H7 (cell line): ENCODE data around the gene NAA11. TPM values are rescaled to one million over a fixed set of nuclear protein-coding genes. Genes with fewer than 3 reads are reported as not detected.

ENCODE experiments used
- DNase-seq: peaks from one replicate; pipeline ENCODE4 v3.0.0; 2012
- H3K27me3 ChIP-seq: 2 replicates; pipeline ENCODE4 v1.6.0; 2011; ENCODE audit warnings: mild to moderate bottlenecking, low read length; ENCODE audit not compliant: control insufficient read depth, insufficient read depth
- H3K36me3 ChIP-seq: replicated peaks from 2 replicates; pipeline ENCODE4 v1.5.1; 2011; ENCODE audit warnings: low read length; ENCODE audit not compliant: control insufficient read depth, insufficient read depth
- H3K4me3 ChIP-seq: 2 replicates; pipeline ENCODE4 v1.5.1; 2011; ENCODE audit warnings: low read depth, mild to moderate bottlenecking, control low read depth, low read length, moderate library complexity; ENCODE audit not compliant: insufficient read depth
- total RNA-seq: library from RNA; depleted of rRNA; stranded (reverse); fragments of >200 nt; shearing (Covaris generic); gene quantifications from 2 replicates; pipeline ENCODE4 v1.2.3, GENCODE V29; 2014

NAA11 gene
- total RNA-seq, 1 experiment from 2014 or later, result not detected

GRCh38 chr4:79331126-79331876 lies 5.4 kb upstream of the NAA11 start:
- no peaks in the 10 kb centered on the region for H3K36me3 ChIP-seq
- no peaks in the 10 kb centered on the region for H3K27me3 ChIP-seq
- H3K4me3 ChIP-seq, result no peak overlapping the region
- no peak for DNase-seq

- no peak overlapping the region for H3K4me3 ChIP-seq
- no peaks in the 10 kb centered on the region for H3K27me3 ChIP-seq
- DNase-seq, result no peak
- no peaks in the 10 kb centered on the region for H3K36me3 ChIP-seq
These were observed 4.9 kb upstream of the NAA11 start for GRCh38 chr4:79330720-79331119.

GRCh38 chr4:79325436-79325835 lies 425 bp downstream of the NAA11 start:
- no peak for DNase-seq
- no peaks in the 10 kb centered on the region for H3K27me3 ChIP-seq
- H3K36me3 ChIP-seq, result no peaks in the 10 kb centered on the region
- H3K4me3 ChIP-seq, result no peak overlapping the region

GRCh38 chr4:79319975-79320374 lies 5.9 kb downstream of the NAA11 start:
- Histone ChIP-seq H3K4me3 (no peak overlapping the region), H3K27me3 (no peaks in the 10 kb centered on the region), H3K36me3 (no peaks in the 10 kb centered on the region)
- DNase-seq, result no peak

GRCh38 chr4:79317711-79318110 lies 8.2 kb downstream of the NAA11 start:
- no peak for DNase-seq
- H3K4me3 ChIP-seq, result no peak overlapping the region
- no peaks in the 10 kb centered on the region for H3K27me3 ChIP-seq
- no peaks in the 10 kb centered on the region for H3K36me3 ChIP-seq

- no peak for DNase-seq
- Histone ChIP-seq H3K36me3 (no peaks in the 10 kb centered on the region), H3K4me3 (no peak overlapping the region), H3K27me3 (no peaks in the 10 kb centered on the region)
These were observed 10.0 kb downstream of the NAA11 start for GRCh38 chr4:79315891-79316290.

- no peaks in the 10 kb centered on the region for H3K27me3 ChIP-seq
- no peak overlapping the region for H3K4me3 ChIP-seq
- no peaks in the 10 kb centered on the region for H3K36me3 ChIP-seq
- DNase-seq, result no peak
These were observed 14.6 kb downstream of the NAA11 start for GRCh38 chr4:79311279-79311678.

- H3K27me3 ChIP-seq, result no peaks in the 10 kb centered on the region
- no peak overlapping the region for H3K4me3 ChIP-seq
- H3K36me3 ChIP-seq, result no peaks in the 10 kb centered on the region
- no peak for DNase-seq
These were observed 16.9 kb downstream of the NAA11 start for GRCh38 chr4:79308971-79309370.

GRCh38 chr4:79308137-79308536 lies 17.7 kb downstream of the NAA11 start:
- no peak for DNase-seq
- no peak overlapping the region for H3K4me3 ChIP-seq
- H3K27me3 ChIP-seq, result no peaks in the 10 kb centered on the region

GRCh38 chr4:79306795-79307194 lies 19.1 kb downstream of the NAA11 start:
- Histone ChIP-seq H3K4me3 (no peak overlapping the region), H3K27me3 (no peaks in the 10 kb centered on the region), H3K36me3 (no peaks in the 10 kb centered on the region)
- no peak for DNase-seq

More at GRCh38 chr4:79308137-79308536, 17.7 kb downstream of the NAA11 start:
- H3K36me3 ChIP-seq, result no peaks in the 10 kb centered on the region

GRCh38 chr4:79300280-79300679 lies 25.6 kb downstream of the NAA11 start:
- no peaks in the 10 kb centered on the region for H3K36me3 ChIP-seq
- no peaks in the 10 kb centered on the region for H3K27me3 ChIP-seq
- H3K4me3 ChIP-seq, result no peak overlapping the region
- DNase-seq, result no peak

- Histone ChIP-seq H3K27me3 (no peaks in the 10 kb centered on the region), H3K36me3 (no peaks in the 10 kb centered on the region), H3K4me3 (no peak overlapping the region)
- DNase-seq, result no peak
These were observed 27.4 kb downstream of the NAA11 start for GRCh38 chr4:79298484-79298883.

GRCh38 chr4:79298027-79298426 lies 27.8 kb downstream of the NAA11 start:
- no peak for DNase-seq
- no peaks in the 10 kb centered on the region for H3K36me3 ChIP-seq
- no peak overlapping the region for H3K4me3 ChIP-seq
- H3K27me3 ChIP-seq, result no peaks in the 10 kb centered on the region

GRCh38 chr4:79297479-79297878 lies 28.4 kb downstream of the NAA11 start:
- no peaks in the 10 kb centered on the region for H3K27me3 ChIP-seq
- no peaks in the 10 kb centered on the region for H3K36me3 ChIP-seq
- no peak for DNase-seq
- H3K4me3 ChIP-seq, result no peak overlapping the region

- no peaks in the 10 kb centered on the region for H3K36me3 ChIP-seq
These were observed 29.0 kb downstream of the NAA11 start for GRCh38 chr4:79296768-79297428.

More at GRCh38 chr4:79296768-79297428, 29.0 kb downstream of the NAA11 start:
- no peak for DNase-seq
- no peaks in the 10 kb centered on the region for H3K27me3 ChIP-seq
- no peak overlapping the region for H3K4me3 ChIP-seq
